Measurements from ENCODE around the gene CNTN5.

GRCh38 chr11:99920956-99921355, 900.2 kb downstream of the CNTN5 start:
- TF ChIP-seq CTCF (IDR thresholded peaks at IDR 0.05) (no peak), POLR2A (IDR thresholded peaks at IDR 0.05) (no peak)

Measured in uterus (tissue), 2 donors.